B cell (primary cell): ENCODE results near the gene UCHL3. TPM values are rescaled to one million over a fixed set of nuclear protein-coding genes. Genes with fewer than 3 reads are reported as not detected.

ENCODE experiments used
- ATAC-seq: fragments of 200-7000 bp; cut with Tn5 transposase; one replicate; pipeline ENCODE4 v1.10.0; 2021; ENCODE audit warnings: low read depth, mild to moderate bottlenecking, moderate number of reproducible peaks, moderate library complexity
- CTCF ChIA-PET: fragments of 350-600 bp; sonication (Branson Sonifier 250); formaldehyde crosslinking; loops from one replicate; lab custom pipeline; 2021; ENCODE audit warnings: antibody characterized with exemption, inconsistent platforms; lab: Charles Lee
- POLR2A ChIA-PET: fragments of 350-600 bp; sonication (Branson Sonifier 250); formaldehyde crosslinking; loops from one replicate; lab custom pipeline; 2021; ENCODE audit warnings: antibody characterized with exemption; lab: Charles Lee
- DNase-seq: peaks from one replicate; pipeline ENCODE4 v3.0.0; 2013
- H2AFZ ChIP-seq: 2 replicates; pipeline ENCODE4 v1.6.1; 2012; ENCODE audit warnings: mild to moderate bottlenecking, low read depth, low read length; ENCODE audit not compliant: insufficient read depth, poor library complexity, severe bottlenecking
- H3K27ac ChIP-seq, 2 donors: 1 replicate in 1 of 2; 2 replicates in 1 of 2; pipeline ENCODE4 v1.5.1; 2012 to 2013; ENCODE audit warnings: low read length in 2 of 2, mild to moderate bottlenecking in 2 of 2, moderate library complexity in 1 of 2
- H3K27me3 ChIP-seq, 4 experiments: fragments of 200-600 bp in 1 of 4; sonication (generic) in 1 of 4; replicated peaks in 1 of 4; 1 replicate in 2 of 4; 2 replicates in 2 of 4; pipeline versions ENCODE4 v1.6.1 to v1.7.0; 2013 to 2016; ENCODE audit warnings: low read length in 3 of 4, mild to moderate bottlenecking in 2 of 4, mixed read lengths in 1 of 4, moderate library complexity in 1 of 4; ENCODE audit not compliant: insufficient read depth in 4 of 4, control insufficient read depth in 3 of 4; ENCODE audit errors: control extremely low read depth in 1 of 4
- H3K36me3 ChIP-seq, 2 experiments: replicated peaks in 1 of 2; 1 replicate in 1 of 2; 2 replicates in 1 of 2; pipeline versions ENCODE4 v1.6.1 to v1.7.1; 2013; ENCODE audit warnings: low read length in 1 of 2; ENCODE audit not compliant: insufficient read depth in 2 of 2, control insufficient read depth in 1 of 2; ENCODE audit errors: control extremely low read depth in 1 of 2, extremely low read depth in 1 of 2
- H3K4me1 ChIP-seq, 2 donors: fragments of 200-600 bp in 1 of 2; sonication (generic) in 1 of 2; 1 replicate in 1 of 2; 2 replicates in 1 of 2; pipeline versions ENCODE4 v1.5.1 to v1.6.1; 2013 to 2017; ENCODE audit warnings: low read length in 2 of 2; ENCODE audit not compliant: control insufficient read depth in 2 of 2, insufficient read depth in 2 of 2
- H3K4me2 ChIP-seq: replicated peaks from 2 replicates; pipeline ENCODE3; 2012; ENCODE audit warnings: mild to moderate bottlenecking, low read depth, low read length; ENCODE audit not compliant: poor library complexity, severe bottlenecking
- H3K4me3 ChIP-seq, 5 experiments: fragments of 200-600 bp in 1 of 5; sonication (generic) in 1 of 5; 1 replicate in 3 of 5; 2 replicates in 2 of 5; pipeline versions ENCODE4 v1.5.1 to v1.7.0; 2011 to 2016; ENCODE audit warnings: low read length in 4 of 5, mild to moderate bottlenecking in 4 of 5, low read depth in 2 of 5, control low read depth in 1 of 5, moderate library complexity in 1 of 5; ENCODE audit not compliant: insufficient read depth in 1 of 5; ENCODE audit errors: control extremely low read depth in 1 of 5, extremely low read depth in 1 of 5
- H3K79me2 ChIP-seq: fragments of 200-600 bp; sonication (generic); one replicate; pipeline ENCODE4 v1.6.0; 2016; ENCODE audit warnings: low read length; ENCODE audit not compliant: control insufficient read depth, insufficient read depth
- H3K9ac ChIP-seq: fragments of 200-600 bp; sonication (generic); 2 replicates; pipeline ENCODE4 v1.6.1; 2017; ENCODE audit warnings: mild to moderate bottlenecking, low read length, moderate library complexity
- H3K9me3 ChIP-seq, 3 donors: one replicate each; pipeline versions ENCODE4 v1.6.1 to v1.7.1; 2013; ENCODE audit warnings: low read length in 2 of 3; ENCODE audit not compliant: control insufficient read depth in 2 of 3, insufficient read depth in 1 of 3; ENCODE audit errors: control extremely low read depth in 1 of 3
- H4K20me1 ChIP-seq: 2 replicates; pipeline ENCODE4 v1.6.0; 2012; ENCODE audit warnings: mild to moderate bottlenecking, low read length; ENCODE audit not compliant: insufficient read depth, control insufficient read depth, poor library complexity, severe bottlenecking
- H3K27ac Mint-ChIP-seq: one replicate; pipeline ENCODE4 v1.8.0; 2021; ENCODE audit warnings: mixed read lengths
- H3K27me3 Mint-ChIP-seq: one replicate; pipeline ENCODE4 v1.8.0; 2021; ENCODE audit warnings: mixed read lengths
- H3K4me1 Mint-ChIP-seq: one replicate; pipeline ENCODE4 v1.8.0; 2021; ENCODE audit warnings: mixed read lengths
- H3K4me3 Mint-ChIP-seq: one replicate; pipeline ENCODE4 v1.8.0; 2021; ENCODE audit warnings: mixed read lengths
- H3K9me3 Mint-ChIP-seq: one replicate; pipeline ENCODE4 v1.8.0; 2022; ENCODE audit warnings: mixed read lengths; ENCODE audit not compliant: insufficient read depth
- EZH2 ChIP-seq: IDR thresholded peaks from 2 replicates; pipeline ENCODE4 v1.6.1; 2012; ENCODE audit warnings: borderline replicate concordance, low read depth, mild to moderate bottlenecking, moderate library complexity, low read length; ENCODE audit not compliant: insufficient read depth, poor library complexity, severe bottlenecking
- WGBS: methylation state at CpG from one replicate; pipeline ENCODE4 v1.1.5; 2013; ENCODE audit warnings: missing lambda C conversion rate; ENCODE audit not compliant: insufficient coverage; 5-methylcytosine and 5-hydroxymethylcytosine counted together
- intact Hi-C: fragments of 100-400 bp; cut with micrococcal nuclease; formaldehyde crosslinking; loops from one replicate; pipeline ENCODE4 v1.10.0; 2022
- polyA plus RNA-seq: library from polyadenylated mRNA; depleted of rRNA; stranded (reverse); fragments of >200 nt; gene quantifications from 2 replicates; pipeline ENCODE4 v1.2.3, GENCODE V29; 2012
- total RNA-seq, 2 donors: library from RNA; stranded (reverse); fragments of 120-200 nt in 1 of 2; gene quantifications; 1 replicate in 1 of 2; 2 replicates in 1 of 2; pipeline versions ENCODE4 v1.2.3 to v1.2.4, GENCODE V29; 2013 to 2022
- TF ChIP-seq, protein P1 (sequence below): fragments of 200-600 bp; IDR thresholded peaks from one replicate; pipeline ENCODE4 v1.8.0; 2022; ENCODE audit warnings: antibody characterized with exemption, mild to moderate bottlenecking

The UCHL3 gene
- total and polyA plus RNA-seq, 2 donors (not counting 1 experiment from before 2014, with no cell fraction given), result 13.3 to 13.5 TPM

GRCh38 chr13:75521956-75522355, 27.6 kb upstream of the UCHL3 start:
- H3K4me3 Mint-ChIP-seq, result no peak overlapping the region
- CTCF ChIA-PET, result no interaction called here
- WGBS, result 63% methylated on average over 2 of the region's 3 CpGs

GRCh38 chr13:75530549-75530961, 19.0 kb upstream of the UCHL3 start:
- Mint-ChIP-seq H3K9me3 (no peaks in the 10 kb centered on the region), H3K27ac (no peak overlapping the region), H3K4me3 (no peak overlapping the region), H3K27me3 (no peaks in the 10 kb centered on the region), H3K4me1 (peaks cover 40% of the 10 kb centered on the region)
- H3K27me3 ChIP-seq, result no peaks in the 10 kb centered on the region
- ChIA-PET POLR2A (no interaction called here), CTCF (no interaction called here)
- H2AFZ ChIP-seq, result no peak overlapping the region
- H4K20me1 ChIP-seq, result no peaks in the 10 kb centered on the region
- H3K4me2 ChIP-seq, result no peak overlapping the region
- H3K79me2 ChIP-seq, result peaks cover 24% of the 10 kb centered on the region
- no peaks in the 10 kb centered on the region for H3K9me3 ChIP-seq
- H3K36me3 ChIP-seq, result peaks cover 0 to 27% of the 10 kb centered on the region in 2 experiments
- DNase-seq (no peak), ATAC-seq (no peak)
- H3K4me1 ChIP-seq, result peaks cover 0 to 8% of the 10 kb centered on the region in 2 donors
- no peak overlapping the region for H3K27ac ChIP-seq
- intact Hi-C loops, result no loop called here
- no peak overlapping the region for H3K9ac ChIP-seq
- TF ChIP-seq, protein P1, sequence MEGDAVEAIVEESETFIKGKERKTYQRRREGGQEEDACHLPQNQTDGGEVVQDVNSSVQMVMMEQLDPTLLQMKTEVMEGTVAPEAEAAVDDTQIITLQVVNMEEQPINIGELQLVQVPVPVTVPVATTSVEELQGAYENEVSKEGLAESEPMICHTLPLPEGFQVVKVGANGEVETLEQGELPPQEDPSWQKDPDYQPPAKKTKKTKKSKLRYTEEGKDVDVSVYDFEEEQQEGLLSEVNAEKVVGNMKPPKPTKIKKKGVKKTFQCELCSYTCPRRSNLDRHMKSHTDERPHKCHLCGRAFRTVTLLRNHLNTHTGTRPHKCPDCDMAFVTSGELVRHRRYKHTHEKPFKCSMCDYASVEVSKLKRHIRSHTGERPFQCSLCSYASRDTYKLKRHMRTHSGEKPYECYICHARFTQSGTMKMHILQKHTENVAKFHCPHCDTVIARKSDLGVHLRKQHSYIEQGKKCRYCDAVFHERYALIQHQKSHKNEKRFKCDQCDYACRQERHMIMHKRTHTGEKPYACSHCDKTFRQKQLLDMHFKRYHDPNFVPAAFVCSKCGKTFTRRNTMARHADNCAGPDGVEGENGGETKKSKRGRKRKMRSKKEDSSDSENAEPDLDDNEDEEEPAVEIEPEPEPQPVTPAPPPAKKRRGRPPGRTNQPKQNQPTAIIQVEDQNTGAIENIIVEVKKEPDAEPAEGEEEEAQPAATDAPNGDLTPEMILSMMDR, result no peak
- no peak for TF ChIP-seq EZH2
- no peak overlapping the region for H3K4me3 ChIP-seq

More at GRCh38 chr13:75521956-75522355, 27.6 kb upstream of the UCHL3 start:
- intact Hi-C loops, result no loop called here
- no peaks in the 10 kb centered on the region for H3K27me3 ChIP-seq
- peaks cover 0 to 8% of the 10 kb centered on the region in 2 experiments for H3K36me3 ChIP-seq
- POLR2A ChIA-PET, result no interaction called here
- H3K27me3 Mint-ChIP-seq, result no peaks in the 10 kb centered on the region
- no peak overlapping the region for H3K27ac ChIP-seq
- H4K20me1 ChIP-seq, result no peaks in the 10 kb centered on the region
- H3K4me1 ChIP-seq, result no peaks in the 10 kb centered on the region
- ATAC-seq (no peak), DNase-seq (no peak)
- H3K4me2 ChIP-seq, result no peak overlapping the region
- H3K79me2 ChIP-seq, result no peaks in the 10 kb centered on the region
- no peak overlapping the region for H3K27ac Mint-ChIP-seq
- H3K4me3 ChIP-seq, result no peak overlapping the region
- TF ChIP-seq, protein P1, result no peak
- no peak for TF ChIP-seq EZH2
- H3K4me1 Mint-ChIP-seq, result peaks cover 4% of the 10 kb centered on the region
- H3K9me3 ChIP-seq, result peaks cover 0 to 13% (median 2%) of the 10 kb centered on the region in 3 donors
- no peak overlapping the region for H3K9ac ChIP-seq
- H2AFZ ChIP-seq, result no peak overlapping the region
- peaks cover 4% of the 10 kb centered on the region for H3K9me3 Mint-ChIP-seq
